HG02642 (cell line): ENCODE results near the gene PRIMA1.

ENCODE experiments used
- ATAC-seq: cut with Tn5 transposase; IDR thresholded peaks from one replicate; pipeline ENCODE4 v1.9.1; 2021; ENCODE audit warnings: mild to moderate bottlenecking; ENCODE audit not compliant: unreplicated experiment, poor library complexity

Gene PRIMA1

GRCh38 chr14:93788293-93788542, at the start of gene PRIMA1:
TSS of gene PRIMA1 (minus strand) at chr14:93788485. CDS start at chr14:93787718, 767 bp downstream.
- no peak for ATAC-seq

GRCh38 chr14:93834699-93835371, 46.5 kb upstream of the PRIMA1 start:
- no peak for ATAC-seq

GRCh38 chr14:93832665-93833064, 44.4 kb upstream of the PRIMA1 start:
- no peak for ATAC-seq

GRCh38 chr14:93832081-93832480, 43.8 kb upstream of the PRIMA1 start:
- no peak for ATAC-seq

- no peak for ATAC-seq
Observed at GRCh38 chr14:93830753-93831461, 42.6 kb upstream of the PRIMA1 start.

GRCh38 chr14:93829839-93830481, 41.7 kb upstream of the PRIMA1 start:
- no peak for ATAC-seq

- no peak for ATAC-seq
Observed at GRCh38 chr14:93825235-93825553, 36.9 kb upstream of the PRIMA1 start.

GRCh38 chr14:93824518-93825234, 36.4 kb upstream of the PRIMA1 start:
- no peak for ATAC-seq

- no peak for ATAC-seq
Observed at GRCh38 chr14:93824076-93824475, 35.8 kb upstream of the PRIMA1 start.

- no peak for ATAC-seq
Observed at GRCh38 chr14:93821051-93821450, 32.8 kb upstream of the PRIMA1 start.

- no peak for ATAC-seq
Observed at GRCh38 chr14:93818857-93819256, 30.6 kb upstream of the PRIMA1 start.

- no peak for ATAC-seq
Observed at GRCh38 chr14:93811676-93812075, 23.4 kb upstream of the PRIMA1 start.

- no peak for ATAC-seq
Observed at GRCh38 chr14:93811020-93811419, 22.7 kb upstream of the PRIMA1 start.

- ATAC-seq: peak; percentile 50
Observed at GRCh38 chr14:93809491-93810420, 21.5 kb upstream of the PRIMA1 start.

- ATAC-seq: no peak
Observed at GRCh38 chr14:93804654-93805053, 16.4 kb upstream of the PRIMA1 start.

- no peak for ATAC-seq
Observed at GRCh38 chr14:93803408-93804318, 15.4 kb upstream of the PRIMA1 start.

GRCh38 chr14:93799989-93800921, 12.0 kb upstream of the PRIMA1 start:
- ATAC-seq: no peak

- ATAC-seq: no peak
Observed at GRCh38 chr14:93799617-93799988, 11.3 kb upstream of the PRIMA1 start.
